Neutrophil (primary cell): ENCODE measurements around the gene ABCG4.
A peak's percentile ranks its signal among the peaks of the same experiment; 100 is the strongest.

Experiments used
- H3K27ac ChIP-seq: fragments of 200-600 bp; sonication (generic); 2 replicates; pipeline ENCODE4 v1.5.1; 2016; ENCODE audit warnings: mild to moderate bottlenecking, moderate library complexity
- H3K27me3 ChIP-seq: fragments of 200-600 bp; sonication (generic); 2 replicates; pipeline ENCODE4 v1.6.0; 2016; ENCODE audit warnings: mild to moderate bottlenecking
- H3K36me3 ChIP-seq: fragments of 200-600 bp; sonication (generic); 2 replicates; pipeline ENCODE4 v1.5.1; 2017
- H3K4me1 ChIP-seq, 2 experiments: fragments of 200-600 bp in 1 of 2; sonication (generic) in 1 of 2; 1 replicate in 1 of 2; 2 replicates in 1 of 2; pipeline versions ENCODE4 v1.5.1 to v1.6.1; 2013 to 2016; ENCODE audit warnings: low read depth in 1 of 2, low read length in 1 of 2, mild to moderate bottlenecking in 1 of 2, moderate library complexity in 1 of 2; ENCODE audit not compliant: control insufficient read depth in 1 of 2, insufficient read depth in 1 of 2
- H3K4me3 ChIP-seq, 2 experiments: fragments of 200-600 bp in 1 of 2; sonication (generic) in 1 of 2; 1 replicate in 1 of 2; 2 replicates in 1 of 2; pipeline ENCODE4 v1.5.1; 2013 to 2016; ENCODE audit warnings: low read depth in 1 of 2, low read length in 1 of 2, mild to moderate bottlenecking in 1 of 2, moderate library complexity in 1 of 2
- H3K9me3 ChIP-seq: fragments of 200-600 bp; sonication (generic); 2 replicates; pipeline ENCODE4 v1.5.1; 2016
- CTCF ChIP-seq: fragments of 200-600 bp; sonication (generic); IDR thresholded peaks from 2 replicates; pipeline ENCODE4 v1.5.1; 2016; ENCODE audit warnings: antibody characterized with exemption

ABCG4 gene

GRCh38 chr11:119118227-119118626 is 30.6 kb upstream of the ABCG4 start:
- peaks cover 48 to 49% of the 10 kb centered on the region in 2 experiments for H3K4me1 ChIP-seq
- H3K4me3 ChIP-seq = no peak overlapping the region
- TF ChIP-seq CTCF = no peak
- no peaks in the 10 kb centered on the region for H3K9me3 ChIP-seq
- H3K27ac ChIP-seq = peak overlapping the region; percentile 10
- H3K36me3 ChIP-seq = peaks cover 28% of the 10 kb centered on the region
- no peaks in the 10 kb centered on the region for H3K27me3 ChIP-seq

GRCh38 chr11:119118946-119119345 is 29.9 kb upstream of the ABCG4 start:
- Histone ChIP-seq H3K36me3 (peaks cover 24% of the 10 kb centered on the region), H3K4me3 (no peak overlapping the region), H3K9me3 (no peaks in the 10 kb centered on the region), H3K4me1 (peaks cover 48 to 49% of the 10 kb centered on the region in 2 experiments), H3K27ac (peak overlapping the region; percentile 10), H3K27me3 (no peaks in the 10 kb centered on the region)
- no peak for TF ChIP-seq CTCF

DNA sequence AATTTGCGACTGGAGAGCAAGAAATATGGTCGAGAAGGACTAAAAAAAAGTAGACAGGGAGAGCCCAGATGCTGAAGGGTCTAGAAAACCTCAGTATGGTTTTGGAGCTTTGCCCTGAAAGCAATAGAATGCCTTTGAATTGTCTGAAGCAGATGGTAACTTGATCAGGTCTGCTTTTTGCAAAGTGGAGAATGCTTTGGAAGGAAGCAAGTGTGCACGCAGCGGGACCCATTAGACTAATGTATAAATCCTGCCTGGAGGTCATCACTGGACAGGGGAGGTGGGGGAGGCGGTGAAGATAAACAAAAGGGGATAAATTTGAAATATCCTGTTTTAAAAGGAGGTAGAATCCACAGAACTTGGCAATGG is 28.2 kb upstream of the ABCG4 start:
- H3K36me3 ChIP-seq = peaks cover 25% of the 10 kb centered on the region
- no peak for TF ChIP-seq CTCF
- H3K4me1 ChIP-seq = peaks cover 38 to 42% of the 10 kb centered on the region in 2 experiments
- no peaks in the 10 kb centered on the region for H3K9me3 ChIP-seq
- peak overlapping the region; percentile 88 to 94 for H3K4me3 ChIP-seq
- H3K27ac ChIP-seq = peak overlapping the region; percentile 84
- H3K27me3 ChIP-seq = no peaks in the 10 kb centered on the region

DNA sequence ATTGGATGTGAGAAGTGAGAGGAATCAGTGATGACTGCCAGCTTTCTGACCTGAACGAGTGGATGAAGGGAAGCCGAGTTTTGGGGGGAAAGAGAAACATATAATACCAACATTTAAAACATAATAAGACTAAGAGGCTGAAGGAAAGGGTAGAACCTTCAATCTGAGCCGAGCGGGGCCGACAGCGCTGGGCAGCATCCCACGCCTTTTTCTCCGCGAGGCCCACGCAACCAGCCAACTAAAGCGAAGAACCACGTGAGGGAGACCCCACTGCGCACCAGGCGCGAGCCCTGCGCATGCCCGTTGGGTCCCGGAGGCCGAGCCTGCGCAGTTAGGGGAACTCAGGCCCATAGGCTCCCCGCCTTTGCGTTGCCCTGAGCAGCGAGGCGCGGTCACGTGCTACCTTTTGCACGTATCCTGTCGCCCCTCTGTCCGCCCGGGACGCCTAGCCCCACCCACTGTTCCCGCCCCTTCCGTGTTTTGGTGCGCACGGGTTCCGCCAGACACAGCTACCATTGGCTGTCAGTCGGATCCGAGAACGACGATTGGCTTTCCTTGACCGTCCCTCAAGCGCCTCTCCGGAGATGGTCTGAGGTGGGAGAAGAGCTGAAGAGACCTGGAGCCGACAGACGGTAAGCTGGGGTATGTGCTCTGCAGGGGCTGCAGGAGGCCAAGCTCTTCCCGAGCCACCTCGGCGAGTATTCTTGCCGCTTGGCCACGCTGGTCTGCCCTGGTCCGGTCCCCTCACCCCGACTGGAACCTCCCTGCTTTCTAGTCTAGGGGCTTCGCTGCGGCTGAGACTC is 27.6 kb upstream of the ABCG4 start, which contains the start of gene HINFP:
TSS of gene HINFP (plus strand) at position 573 of the 803 bp plus-strand sequence. CDS start 5,365 bp downstream, outside the sequence.
- Histone ChIP-seq H3K27me3 (no peaks in the 10 kb centered on the region), H3K36me3 (peaks cover 21% of the 10 kb centered on the region), H3K27ac (peak within 1 kb of the TSS; percentile 84), H3K4me1 (peaks cover 32 to 37% of the 10 kb centered on the region in 2 experiments), H3K9me3 (no peaks in the 10 kb centered on the region), H3K4me3 (peak within 1 kb of the TSS; percentile 88 to 94)
- TF ChIP-seq CTCF = peak; percentile 37

GRCh38 chr11:119121811-119122124 is 27.1 kb upstream of the ABCG4 start:
- H3K9me3 ChIP-seq = no peaks in the 10 kb centered on the region
- H3K36me3 ChIP-seq = peaks cover 16% of the 10 kb centered on the region
- peaks cover 26 to 31% of the 10 kb centered on the region in 2 experiments for H3K4me1 ChIP-seq
- peak overlapping the region; percentile 88 to 94 for H3K4me3 ChIP-seq
- H3K27ac ChIP-seq = peak overlapping the region; percentile 84
- no peaks in the 10 kb centered on the region for H3K27me3 ChIP-seq
- TF ChIP-seq CTCF = no peak
